GM19043 (cell line): ENCODE data around the gene PRKAG1.

Experiments used
- ATAC-seq: cut with Tn5 transposase; IDR thresholded peaks from one replicate; pipeline ENCODE4 v1.9.1; 2021; ENCODE audit warnings: low read depth; ENCODE audit not compliant: unreplicated experiment

Gene PRKAG1

GRCh38 chr12:49050507-49051372 is 32.2 kb upstream of the PRKAG1 start:
- no peak for ATAC-seq

GRCh38 chr12:49049566-49050224 is 31.1 kb upstream of the PRKAG1 start:
- no peak for ATAC-seq

- ATAC-seq = no peak
Measured at GRCh38 chr12:49048953-49049352, 30.4 kb upstream of the PRKAG1 start.

DNA sequence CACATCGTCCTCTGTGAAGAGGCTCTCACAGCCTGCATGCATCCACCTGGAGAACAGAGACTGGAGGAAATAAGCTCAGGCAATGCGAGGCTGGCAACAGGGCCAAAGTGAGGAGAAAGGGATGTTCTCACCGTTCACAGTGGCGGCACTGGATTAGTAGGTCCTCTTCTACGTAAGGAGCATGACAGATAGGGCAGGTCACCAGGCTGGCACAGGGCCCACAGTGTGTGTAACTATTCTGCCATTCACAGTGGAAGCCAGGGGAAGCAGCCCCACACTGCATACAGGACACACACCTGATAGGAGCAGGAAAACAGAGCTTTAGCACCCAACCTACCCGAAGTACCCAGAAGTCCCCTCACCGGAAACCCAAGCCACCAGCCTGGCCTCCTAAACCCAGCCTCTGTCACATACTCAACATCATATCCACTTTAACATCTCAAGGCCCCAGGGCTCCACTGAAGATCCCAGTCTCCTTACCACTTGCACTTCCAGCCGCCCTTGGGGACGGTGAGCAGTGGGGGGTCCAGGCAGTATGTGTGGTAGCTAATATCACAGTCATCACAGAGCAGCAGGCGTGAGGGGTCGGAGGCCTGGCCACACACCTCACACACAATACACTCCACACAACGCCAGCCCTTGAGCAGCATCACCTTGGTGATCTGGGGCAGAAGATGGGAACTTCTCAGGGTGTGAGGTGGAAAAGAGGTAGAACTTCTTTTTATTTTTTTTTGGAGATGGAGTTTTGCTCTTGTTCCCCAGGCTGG is 27.7 kb upstream of the PRKAG1 start:
- no peak for ATAC-seq

- no peak for ATAC-seq
Measured at GRCh38 chr12:49044660-49045059, 26.1 kb upstream of the PRKAG1 start.

DNA sequence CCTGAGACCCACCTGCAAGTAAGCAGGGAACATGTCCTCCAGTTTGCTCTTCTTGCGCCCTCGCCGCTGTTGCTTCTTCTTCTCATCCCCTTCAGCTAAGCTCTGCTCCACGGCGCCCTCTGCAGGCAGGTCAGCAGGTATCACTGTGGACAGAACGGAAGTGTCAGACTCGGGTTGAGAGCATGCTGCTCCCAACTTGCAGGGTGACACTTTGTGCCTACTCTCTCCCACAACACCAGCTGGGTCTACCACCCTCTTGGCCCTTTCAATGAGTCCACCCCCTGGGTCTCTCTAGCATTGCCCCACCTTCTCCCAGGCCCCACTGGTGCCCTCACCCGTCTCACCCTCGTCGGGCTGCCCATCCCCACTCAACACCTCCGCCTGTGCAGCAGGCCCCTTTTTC is 25.3 kb upstream of the PRKAG1 start:
- ATAC-seq = no peak

DNA sequence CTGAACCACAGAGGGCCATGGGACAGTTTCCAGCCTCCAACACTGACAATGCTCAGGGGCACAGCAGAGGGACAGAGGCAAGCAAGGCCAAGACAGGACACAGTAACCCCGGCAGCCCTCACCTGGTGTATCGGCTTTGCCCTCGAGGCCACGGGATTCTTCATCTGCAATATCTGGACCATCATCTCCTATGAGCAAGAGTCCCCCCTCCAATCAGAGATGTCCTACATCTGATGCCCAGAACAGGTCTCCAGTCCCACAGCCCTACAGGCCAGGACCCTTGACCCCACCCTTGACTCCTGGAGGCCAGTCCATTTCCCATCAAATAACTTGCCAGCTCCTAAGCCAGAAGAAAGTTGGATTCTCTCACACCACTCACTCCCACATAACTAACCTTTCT is 24.7 kb upstream of the PRKAG1 start:
- ATAC-seq = no peak

- ATAC-seq = no peak
Measured at GRCh38 chr12:49041881-49042484, 23.4 kb upstream of the PRKAG1 start.

DNA sequence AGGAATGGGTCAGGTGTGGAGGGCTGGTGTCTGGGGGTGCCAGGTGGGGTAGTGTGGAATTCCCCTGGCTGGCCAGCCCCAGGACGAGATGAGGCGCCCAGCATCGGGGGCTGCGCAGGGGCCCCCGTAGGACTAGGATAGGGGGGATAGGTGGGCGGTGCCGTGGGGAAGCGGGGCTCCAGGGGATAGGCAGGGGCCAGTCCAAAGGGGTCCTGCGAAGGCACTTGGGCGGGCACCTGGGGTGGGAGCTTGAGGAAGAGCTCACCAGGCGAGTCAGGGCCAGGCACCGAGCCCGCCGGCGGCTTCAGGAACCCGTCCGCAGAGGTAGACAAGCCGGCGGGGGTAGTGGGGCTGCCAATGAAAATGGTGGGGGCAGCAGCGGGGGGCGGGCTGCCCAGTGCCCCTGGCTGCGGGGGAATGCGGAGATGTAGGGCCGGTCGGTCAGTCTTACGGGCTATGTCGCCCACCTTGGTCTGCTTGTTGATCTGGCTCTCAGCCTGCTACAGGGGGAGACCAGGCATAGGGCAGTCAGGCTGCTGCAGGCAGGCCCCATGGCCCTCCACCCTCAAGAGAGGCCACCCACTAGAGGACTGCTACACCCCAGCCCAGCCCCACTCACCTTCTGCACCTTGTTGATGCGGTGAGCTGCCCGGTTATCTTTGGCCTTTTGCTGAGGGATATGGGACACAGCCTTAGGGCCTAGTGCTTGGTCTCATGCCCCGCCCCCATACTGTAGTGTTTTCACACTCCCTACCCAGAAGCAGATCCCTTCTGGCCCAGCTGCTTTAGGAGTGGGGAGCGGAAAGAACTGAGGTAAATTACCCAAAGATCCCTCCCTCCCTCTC is 22.7 kb upstream of the PRKAG1 start:
- ATAC-seq = no peak

DNA sequence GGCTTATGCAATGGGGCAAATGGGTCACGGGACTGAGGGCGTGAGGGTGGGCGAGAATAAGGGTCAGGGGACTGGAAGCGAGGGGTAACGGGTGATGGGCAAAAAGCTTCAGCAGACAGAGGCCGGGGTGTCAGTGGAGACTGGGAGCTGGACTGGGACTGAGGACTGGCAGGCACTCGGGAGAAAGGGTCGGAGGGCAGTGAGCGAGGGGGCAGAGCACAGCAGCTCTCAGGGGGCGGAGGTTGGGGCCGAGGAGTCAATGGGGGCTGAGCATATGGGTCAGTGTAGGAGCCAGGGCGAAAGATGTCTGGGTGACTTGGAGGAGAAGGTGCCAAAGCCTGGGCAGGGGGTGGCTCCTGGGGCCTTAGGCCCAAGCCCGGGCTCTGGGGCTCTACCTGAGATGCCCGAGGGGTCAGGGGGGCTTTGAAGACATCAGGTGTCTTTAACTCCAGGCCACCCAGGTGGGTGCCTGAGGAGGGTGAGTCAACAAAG is 21.8 kb upstream of the PRKAG1 start:
- ATAC-seq = no peak

DNA sequence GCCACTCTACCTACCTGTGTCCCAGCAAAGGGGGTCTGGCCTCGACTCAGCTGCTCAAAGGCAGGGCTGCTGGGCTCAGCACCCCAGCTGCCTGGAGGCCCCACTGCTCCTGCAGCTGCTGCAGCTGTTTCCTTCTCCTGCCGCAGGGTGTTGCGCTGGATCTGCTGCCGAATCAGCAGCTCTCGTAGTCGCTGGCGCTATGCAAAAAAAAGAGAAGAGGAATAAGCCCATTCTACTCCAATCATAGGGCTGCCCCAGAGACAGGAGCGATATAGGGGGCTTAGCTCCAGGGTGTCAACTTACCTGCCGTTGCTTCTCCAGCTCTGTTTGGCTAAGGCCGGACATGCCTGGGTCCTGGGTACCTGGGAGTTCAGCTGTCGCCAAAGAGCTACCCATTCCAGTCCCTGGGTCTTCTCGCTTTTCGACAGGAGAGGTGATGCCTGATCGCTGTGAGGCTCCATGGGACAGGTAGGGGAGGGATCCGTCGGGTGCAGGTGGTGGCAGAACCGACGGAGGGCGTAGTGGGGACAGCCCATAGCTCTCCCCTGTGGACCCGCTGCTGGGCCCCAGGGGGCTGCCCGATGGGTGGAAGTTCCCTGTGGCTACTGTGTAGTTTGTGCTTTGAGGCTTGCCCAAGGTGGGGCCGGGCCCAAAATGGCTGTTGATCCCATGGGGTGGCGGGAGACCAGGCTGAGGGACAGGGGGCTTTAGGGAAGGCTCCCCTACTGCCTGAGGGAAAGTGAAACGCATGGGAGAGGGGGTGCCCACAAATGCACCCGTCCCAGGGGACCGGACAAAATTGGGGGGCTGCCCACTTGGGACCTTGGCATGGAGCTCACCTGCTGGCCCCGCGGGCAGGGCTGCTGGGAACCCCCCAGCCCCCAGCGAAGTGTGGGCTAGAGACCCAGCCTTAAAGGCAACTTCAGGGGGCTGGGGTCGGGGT is 21.1 kb upstream of the PRKAG1 start:
- ATAC-seq = no peak

DNA sequence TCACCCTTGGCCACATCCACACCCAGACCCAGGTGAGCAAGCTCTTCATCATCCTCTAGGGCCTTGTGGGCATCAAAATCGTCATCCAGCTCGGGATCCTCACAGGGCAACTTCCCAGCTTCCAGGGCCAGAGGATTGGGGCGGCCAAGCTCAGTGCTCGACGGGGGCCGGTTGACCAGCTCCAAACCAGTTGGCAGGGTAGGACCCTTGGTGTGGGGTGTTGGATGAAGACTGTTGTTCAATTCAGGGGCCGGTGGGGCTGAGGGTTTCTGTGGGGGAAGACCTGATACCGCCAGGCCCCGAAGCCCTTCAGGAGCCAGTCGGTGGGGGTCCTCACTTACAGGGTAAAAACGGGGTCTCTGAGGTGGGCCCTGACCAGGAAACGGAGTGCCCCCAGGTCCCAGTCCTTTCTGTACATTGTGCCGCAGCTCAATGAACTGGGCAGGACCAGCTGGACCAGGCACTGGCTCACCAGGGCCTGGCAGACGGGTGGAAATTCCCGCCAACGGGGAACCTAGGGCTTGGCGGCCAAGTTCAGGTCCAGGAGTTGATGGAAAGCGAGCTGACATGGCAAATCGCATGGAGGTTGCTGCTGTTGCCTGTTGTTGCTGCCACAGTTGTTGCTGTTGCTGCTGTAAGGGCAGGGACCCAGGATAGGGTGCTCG is 19.8 kb upstream of the PRKAG1 start:
- ATAC-seq = no peak

- no peak for ATAC-seq
Measured at GRCh38 chr12:49037947-49038237, 19.3 kb upstream of the PRKAG1 start.

DNA sequence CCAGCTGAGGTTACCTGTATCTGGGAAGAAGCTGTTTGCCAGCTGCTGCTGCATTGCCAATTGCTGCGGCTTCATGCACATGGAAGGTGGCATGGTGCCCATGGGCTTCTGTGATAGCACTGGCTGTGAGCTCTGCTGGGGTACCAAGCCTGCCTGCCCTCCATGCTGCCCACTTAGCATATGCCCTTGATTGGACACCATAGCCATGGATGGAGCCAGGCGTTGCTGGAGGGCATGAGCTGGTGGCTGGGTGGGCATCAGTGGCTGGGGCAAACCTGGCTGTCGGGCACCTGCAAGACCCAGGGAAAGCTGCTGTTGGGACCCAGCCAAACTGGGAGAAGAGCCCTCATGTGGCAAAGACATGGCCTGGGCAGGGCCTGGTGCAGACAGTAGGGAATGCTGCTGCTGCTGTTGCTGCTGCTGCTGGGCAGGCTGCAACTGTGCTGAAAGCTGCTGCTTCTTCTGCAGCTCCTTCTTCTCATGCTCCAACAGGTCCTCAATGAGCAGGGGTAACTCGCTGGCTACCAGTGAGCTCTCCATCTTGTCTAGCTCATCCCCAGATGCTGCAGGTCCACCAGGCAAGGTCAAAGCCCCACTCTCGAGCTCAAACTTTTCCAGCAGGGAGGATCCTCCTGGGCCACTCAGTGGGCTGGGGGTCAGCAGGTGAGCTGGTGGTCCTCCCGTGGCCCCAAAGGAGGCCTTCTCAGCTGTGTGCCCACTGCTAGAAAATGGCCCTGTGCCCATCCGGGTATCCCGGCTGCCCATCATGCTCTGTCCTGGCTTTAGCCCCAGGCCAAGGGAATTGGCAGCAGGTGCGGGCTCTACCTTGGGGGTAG is 18.8 kb upstream of the PRKAG1 start:
- no peak for ATAC-seq

DNA sequence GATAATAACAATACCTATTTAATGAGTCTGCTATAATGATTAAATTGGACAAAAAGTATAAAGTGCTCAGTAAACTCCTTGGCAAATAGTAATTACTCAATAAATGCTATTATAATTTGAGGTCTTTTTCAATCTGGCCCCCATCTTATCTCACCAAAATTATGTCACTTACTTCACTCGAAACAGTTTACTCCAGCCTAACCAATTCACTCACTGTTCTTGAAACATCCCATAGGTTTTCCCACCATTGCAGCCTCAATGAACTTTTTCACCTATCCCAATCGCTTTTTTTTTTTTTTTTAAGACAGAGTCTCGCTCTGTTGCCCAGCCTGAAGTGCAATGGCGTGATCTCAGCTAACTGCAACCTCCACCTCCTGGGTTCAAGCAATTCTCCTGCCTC is 17.5 kb upstream of the PRKAG1 start:
- no peak for ATAC-seq

DNA sequence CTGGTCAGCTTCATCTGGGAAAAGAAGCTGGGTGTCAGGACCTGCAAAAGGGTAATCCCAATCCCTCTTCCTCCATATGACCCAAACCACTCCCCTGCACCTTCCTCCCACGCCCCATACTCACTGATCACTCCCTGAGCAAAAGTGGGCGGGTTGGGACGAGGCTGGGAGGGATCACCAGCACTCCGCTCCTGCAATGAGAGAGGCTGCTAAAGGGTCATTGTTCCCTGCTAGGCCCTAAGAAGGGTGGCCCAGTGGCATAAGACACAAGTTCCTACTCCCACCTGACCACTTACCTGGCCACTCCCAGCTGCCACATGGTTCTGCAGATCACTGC is 15.7 kb upstream of the PRKAG1 start:
- ATAC-seq = no peak

DNA sequence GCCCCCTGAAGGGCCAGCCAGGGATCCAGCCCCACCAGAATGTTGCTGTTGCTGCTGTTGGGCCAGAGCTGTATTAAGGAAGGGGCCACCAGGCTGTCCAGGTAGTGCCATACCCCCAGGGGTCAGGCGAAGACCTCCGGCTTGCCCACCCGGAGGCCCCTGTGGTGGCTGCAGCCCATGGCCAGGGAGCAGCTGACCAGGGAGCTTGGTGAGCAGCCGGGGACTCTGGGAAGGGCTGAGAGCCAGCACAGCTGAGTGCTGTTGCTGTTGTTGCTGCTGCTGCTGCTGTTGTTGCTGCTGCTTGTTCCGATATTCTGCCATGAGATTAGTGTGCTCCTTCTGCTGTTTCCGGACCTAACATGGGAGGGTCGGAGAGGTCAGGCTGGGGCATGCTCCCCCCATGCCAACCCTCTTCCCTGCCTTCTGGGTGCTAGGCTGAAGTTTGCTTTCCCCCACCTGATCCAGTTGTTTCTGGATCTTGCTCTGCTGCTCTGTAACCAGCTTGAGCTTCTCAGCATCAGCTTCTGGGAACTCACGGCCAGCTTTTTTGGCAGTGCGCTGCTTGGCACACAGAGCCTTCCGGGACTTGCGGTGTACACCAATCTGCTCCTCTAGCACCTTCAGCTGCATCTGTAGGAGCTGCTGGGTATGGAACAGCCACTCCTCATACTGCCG is 15.2 kb upstream of the PRKAG1 start:
- no peak for ATAC-seq
